SJSA1 (cell line): ENCODE results near the gene MYO1D. TPM values are rescaled to one million over a fixed set of nuclear protein-coding genes. Genes with fewer than 3 reads are reported as not detected.

Experiments
- DNase-seq, 2 experiments: peaks; one replicate each; pipeline ENCODE4 v3.0.0-alpha.2; 2015 to 2020; ENCODE audit warnings: low spot score in 2 of 2, low read depth in 1 of 2
- H3K27ac ChIP-seq: fragments of 250-450 bp; sonication (Bioruptor Pico); 2 replicates; pipeline ENCODE4 v1.5.1; 2020; ENCODE audit warnings: mild to moderate bottlenecking, moderate library complexity
- H3K27me3 ChIP-seq: fragments of 250-450 bp; sonication (Bioruptor Pico); replicated peaks from 2 replicates; pipeline ENCODE4 v1.5.1; 2020; ENCODE audit warnings: mild to moderate bottlenecking, moderate library complexity
- H3K36me3 ChIP-seq: fragments of 250-450 bp; sonication (Bioruptor Pico); 2 replicates; pipeline ENCODE4 v1.5.1; 2020; ENCODE audit warnings: mild to moderate bottlenecking
- H3K4me1 ChIP-seq: fragments of 250-450 bp; sonication (Bioruptor Pico); replicated peaks from 2 replicates; pipeline ENCODE4 v1.6.1; 2021; ENCODE audit warnings: mild to moderate bottlenecking
- H3K4me3 ChIP-seq: fragments of 250-450 bp; sonication (Bioruptor Pico); 2 replicates; pipeline ENCODE4 v1.5.1; 2020; ENCODE audit warnings: mild to moderate bottlenecking
- H3K9me3 ChIP-seq: fragments of 250-450 bp; sonication (Bioruptor Pico); replicated peaks from 2 replicates; pipeline ENCODE4 v1.5.1; 2020; ENCODE audit warnings: mild to moderate bottlenecking
- total RNA-seq: library from RNA; depleted of rRNA; stranded (reverse); fragments of >200 nt; shearing (Covaris generic); gene quantifications from 2 replicates; pipeline ENCODE4 v1.2.3, GENCODE V29; 2014

Gene MYO1D
- total RNA-seq, 1 experiment from 2014 or later = 1.1 TPM

DNA sequence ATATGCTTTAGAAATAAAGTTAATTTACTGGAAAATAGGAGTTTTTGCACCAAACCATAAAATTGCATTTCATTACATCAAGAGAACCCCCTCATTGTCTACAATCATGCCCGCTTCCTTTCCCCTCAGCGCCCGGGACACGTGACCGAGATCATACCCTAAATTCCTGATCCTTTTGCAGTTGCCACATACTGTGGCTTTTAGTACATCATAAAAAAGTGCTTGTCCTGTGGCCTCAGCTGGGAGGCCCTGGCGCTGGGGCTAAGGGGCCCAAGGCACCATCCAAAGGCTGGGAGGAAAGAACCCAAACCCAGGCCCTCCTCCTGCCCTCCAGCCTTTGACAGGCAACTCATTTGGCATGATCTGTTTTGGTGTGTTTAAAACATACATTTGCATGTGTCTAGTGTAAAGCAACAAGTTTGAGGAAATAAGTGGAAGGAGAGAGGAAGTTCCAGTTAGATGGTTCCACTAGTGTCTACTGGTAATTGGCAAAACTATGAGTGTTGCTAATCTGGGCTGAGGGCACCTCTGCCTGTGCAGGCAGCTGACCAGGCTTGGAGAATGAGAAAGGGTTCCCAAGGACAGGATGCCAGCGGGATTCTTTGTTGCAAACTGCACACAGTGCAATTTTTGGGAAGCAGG, 384.2 kb downstream of the MYO1D start:
- Histone ChIP-seq H3K9me3 (no peaks in the 10 kb centered on the region), H3K4me3 (no peak overlapping the region), H3K4me1 (peaks cover 30% of the 10 kb centered on the region), H3K36me3 (peaks cover 10% of the 10 kb centered on the region), H3K27ac (no peak overlapping the region), H3K27me3 (no peaks in the 10 kb centered on the region)
- no peak for DNase-seq

GRCh38 chr17:32492264-32492589, 384.7 kb downstream of the MYO1D start:
- Histone ChIP-seq H3K4me3 (no peak overlapping the region), H3K27me3 (no peaks in the 10 kb centered on the region), H3K4me1 (peaks cover 30% of the 10 kb centered on the region), H3K27ac (no peak overlapping the region), H3K36me3 (peaks cover 13% of the 10 kb centered on the region), H3K9me3 (no peaks in the 10 kb centered on the region)
- DNase-seq = no peak

GRCh38 chr17:32491371-32492263, 385.3 kb downstream of the MYO1D start:
- Histone ChIP-seq H3K4me3 (no peak overlapping the region), H3K27ac (no peak overlapping the region), H3K9me3 (no peaks in the 10 kb centered on the region), H3K27me3 (no peaks in the 10 kb centered on the region), H3K4me1 (peaks cover 25% of the 10 kb centered on the region), H3K36me3 (peaks cover 13% of the 10 kb centered on the region)
- no peak for DNase-seq

GRCh38 chr17:32490101-32490482, 386.8 kb downstream of the MYO1D start:
- Histone ChIP-seq H3K9me3 (no peaks in the 10 kb centered on the region), H3K4me3 (no peak overlapping the region)
- no peak for DNase-seq

GRCh38 chr17:32489320-32490100, 387.4 kb downstream of the MYO1D start:
- H3K9me3 ChIP-seq = no peaks in the 10 kb centered on the region
- no peak overlapping the region for H3K4me3 ChIP-seq
- DNase-seq = no peak
- no peak overlapping the region for H3K27ac ChIP-seq
- H3K27me3 ChIP-seq = no peaks in the 10 kb centered on the region
- H3K36me3 ChIP-seq = peaks cover 13% of the 10 kb centered on the region
- peaks cover 18% of the 10 kb centered on the region for H3K4me1 ChIP-seq

More at GRCh38 chr17:32490101-32490482, 386.8 kb downstream of the MYO1D start:
- Histone ChIP-seq H3K27ac (no peak overlapping the region), H3K36me3 (peaks cover 13% of the 10 kb centered on the region), H3K4me1 (peaks cover 18% of the 10 kb centered on the region), H3K27me3 (no peaks in the 10 kb centered on the region)

DNA sequence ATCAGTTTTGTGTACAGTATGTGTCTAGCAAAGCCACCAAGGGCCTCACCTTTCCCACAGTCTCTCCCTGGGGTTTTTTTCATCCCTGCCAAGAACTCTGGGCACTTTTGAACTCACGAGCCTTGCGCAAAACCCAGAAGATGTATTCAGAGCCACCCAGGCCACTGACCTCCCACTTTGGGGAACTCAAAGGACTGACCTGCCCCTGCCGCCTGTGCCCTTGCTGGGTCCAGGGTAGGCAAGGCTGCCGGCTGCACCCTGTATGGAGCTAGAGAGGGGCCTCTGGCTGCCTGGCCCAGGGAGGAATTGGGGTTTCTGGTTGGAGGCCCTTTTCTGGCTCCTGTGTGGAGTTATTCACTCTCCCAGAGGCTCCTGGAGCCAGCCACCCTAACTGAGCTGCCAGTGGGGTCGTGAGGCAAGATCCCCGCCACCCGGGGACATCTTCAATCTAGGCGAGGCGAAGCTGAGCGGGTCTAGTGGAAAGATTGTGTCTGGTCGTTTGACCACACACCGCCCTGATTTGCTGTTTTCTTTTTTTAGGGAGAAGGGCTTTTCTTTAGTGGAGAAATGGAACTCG, 388.2 kb downstream of the MYO1D start:
- H3K4me3 ChIP-seq = no peak overlapping the region
- peaks cover 13% of the 10 kb centered on the region for H3K36me3 ChIP-seq
- no peak overlapping the region for H3K27ac ChIP-seq
- peaks cover 18% of the 10 kb centered on the region for H3K4me1 ChIP-seq
- H3K27me3 ChIP-seq = no peaks in the 10 kb centered on the region
- DNase-seq = no peak
- no peaks in the 10 kb centered on the region for H3K9me3 ChIP-seq

- no peak overlapping the region; the same call in 1 of the 2 replicates for H3K4me3 ChIP-seq
- peaks cover 18% of the 10 kb centered on the region for H3K4me1 ChIP-seq
- H3K27me3 ChIP-seq = no peaks in the 10 kb centered on the region
- H3K9me3 ChIP-seq = no peaks in the 10 kb centered on the region
- H3K27ac ChIP-seq = no peak overlapping the region
- no peak for DNase-seq
- H3K36me3 ChIP-seq = peaks cover 13% of the 10 kb centered on the region
Measured at GRCh38 chr17:32488177-32488542, 388.8 kb downstream of the MYO1D start.

DNA sequence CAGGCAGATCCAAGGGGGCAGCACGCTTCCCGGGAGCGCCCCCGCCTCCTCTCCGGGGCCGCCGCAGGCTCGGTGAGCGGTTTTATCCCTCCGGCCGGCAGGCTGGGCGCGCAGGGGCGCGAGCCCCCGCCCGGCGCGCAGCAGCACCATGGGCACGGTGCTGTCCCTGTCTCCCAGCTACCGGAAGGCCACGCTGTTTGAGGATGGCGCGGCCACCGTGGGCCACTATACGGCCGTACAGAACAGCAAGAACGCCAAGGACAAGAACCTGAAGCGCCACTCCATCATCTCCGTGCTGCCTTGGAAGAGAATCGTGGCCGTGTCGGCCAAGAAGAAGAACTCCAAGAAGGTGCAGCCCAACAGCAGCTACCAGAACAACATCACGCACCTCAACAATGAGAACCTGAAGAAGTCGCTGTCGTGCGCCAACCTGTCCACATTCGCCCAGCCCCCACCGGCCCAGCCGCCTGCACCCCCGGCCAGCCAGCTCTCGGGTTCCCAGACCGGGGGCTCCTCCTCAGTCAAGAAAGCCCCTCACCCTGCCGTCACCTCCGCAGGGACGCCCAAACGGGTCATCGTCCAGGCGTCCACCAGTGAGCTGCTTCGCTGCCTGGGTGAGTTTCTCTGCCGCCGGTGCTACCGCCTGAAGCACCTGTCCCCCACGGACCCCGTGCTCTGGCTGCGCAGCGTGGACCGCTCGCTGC, 389.3 kb downstream of the MYO1D start:
- no peak overlapping the region for H3K27ac ChIP-seq
- H3K27me3 ChIP-seq = no peaks in the 10 kb centered on the region
- peaks cover 18% of the 10 kb centered on the region for H3K4me1 ChIP-seq
- DNase-seq = no peak
- no peaks in the 10 kb centered on the region for H3K9me3 ChIP-seq
- H3K36me3 ChIP-seq = peaks cover 17% of the 10 kb centered on the region
- H3K4me3 ChIP-seq = peak overlapping the region; percentile 79

- Histone ChIP-seq H3K27me3 (no peaks in the 10 kb centered on the region), H3K36me3 (peaks cover 24% of the 10 kb centered on the region), H3K4me1 (peaks cover 18% of the 10 kb centered on the region), H3K4me3 (peak within 1 kb of the TSS; percentile 79), H3K27ac (no peak within 1 kb of the TSS), H3K9me3 (no peaks in the 10 kb centered on the region)
- peak; percentile 46 to 62 for DNase-seq
Measured at GRCh38 chr17:32486701-32487472, 390.0 kb downstream of the MYO1D start, which contains the start of gene CDK5R1. TSS of gene CDK5R1 (plus strand) at chr17:32486993. CDS start at chr17:32487621, 628 bp downstream.

GRCh38 chr17:32486111-32486700, 390.7 kb downstream of the MYO1D start:
- DNase-seq = peak in 1 of 2 experiments; percentile 50
- peaks cover 18% of the 10 kb centered on the region for H3K4me1 ChIP-seq
- peaks cover 27% of the 10 kb centered on the region for H3K36me3 ChIP-seq
- H3K4me3 ChIP-seq = peak overlapping the region; percentile 79
- no peak overlapping the region for H3K27ac ChIP-seq
- H3K27me3 ChIP-seq = no peaks in the 10 kb centered on the region
- H3K9me3 ChIP-seq = no peaks in the 10 kb centered on the region

- no peaks in the 10 kb centered on the region for H3K9me3 ChIP-seq
- no peaks in the 10 kb centered on the region for H3K27me3 ChIP-seq
- H3K36me3 ChIP-seq = peaks cover 32% of the 10 kb centered on the region
- no peak for DNase-seq
- no peak overlapping the region for H3K4me3 ChIP-seq
- no peak overlapping the region for H3K27ac ChIP-seq
- peaks cover 18% of the 10 kb centered on the region for H3K4me1 ChIP-seq
Measured at GRCh38 chr17:32485261-32486110, 391.4 kb downstream of the MYO1D start.
